T-helper 2 cell (primary cell): ENCODE data around the gene ABCF1.

ENCODE experiments used
- DNase-seq, 5 experiments: peaks; one replicate each; pipeline versions ENCODE4 v3.0.0 to v3.0.0-alpha.2; 2012 to 2022

The ABCF1 gene

DNA sequence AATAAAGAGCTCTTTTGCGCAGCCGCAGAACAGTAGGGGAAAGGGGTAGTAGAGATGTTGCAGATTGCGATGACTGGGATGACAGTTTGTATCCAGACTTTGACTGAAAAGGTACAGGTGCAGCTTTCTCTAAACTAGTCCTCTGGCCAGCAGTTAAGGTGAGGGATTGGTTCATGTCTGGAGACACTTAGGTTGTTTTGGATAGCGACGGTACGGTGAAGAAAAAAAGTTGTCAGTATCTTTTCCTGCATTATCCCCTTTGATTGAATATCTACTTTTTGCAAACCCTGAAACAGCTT lies 13.6 kb upstream of the ABCF1 start:
- peak in 3 of 5 experiments; percentile 32 to 76 (median 53) for DNase-seq

DNA sequence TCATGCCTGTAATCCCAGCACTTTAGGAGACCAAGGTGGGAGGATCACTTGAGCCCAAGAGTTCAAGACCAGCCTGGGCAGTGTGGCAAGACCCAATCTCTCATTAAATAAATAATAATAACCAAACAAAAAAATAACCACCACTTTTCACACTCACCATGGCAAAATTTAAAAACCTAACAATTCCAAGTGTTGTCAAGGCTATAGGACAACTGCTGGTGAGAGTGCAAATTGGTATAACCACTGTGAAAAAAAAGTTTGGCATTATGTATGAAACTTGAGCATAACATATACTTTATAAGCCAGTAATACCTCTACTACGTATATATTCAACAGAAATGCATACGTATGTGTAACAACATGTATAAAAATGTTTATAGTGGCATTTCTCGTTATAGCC lies 10.3 kb upstream of the ABCF1 start:
- DNase-seq: no peak

DNA sequence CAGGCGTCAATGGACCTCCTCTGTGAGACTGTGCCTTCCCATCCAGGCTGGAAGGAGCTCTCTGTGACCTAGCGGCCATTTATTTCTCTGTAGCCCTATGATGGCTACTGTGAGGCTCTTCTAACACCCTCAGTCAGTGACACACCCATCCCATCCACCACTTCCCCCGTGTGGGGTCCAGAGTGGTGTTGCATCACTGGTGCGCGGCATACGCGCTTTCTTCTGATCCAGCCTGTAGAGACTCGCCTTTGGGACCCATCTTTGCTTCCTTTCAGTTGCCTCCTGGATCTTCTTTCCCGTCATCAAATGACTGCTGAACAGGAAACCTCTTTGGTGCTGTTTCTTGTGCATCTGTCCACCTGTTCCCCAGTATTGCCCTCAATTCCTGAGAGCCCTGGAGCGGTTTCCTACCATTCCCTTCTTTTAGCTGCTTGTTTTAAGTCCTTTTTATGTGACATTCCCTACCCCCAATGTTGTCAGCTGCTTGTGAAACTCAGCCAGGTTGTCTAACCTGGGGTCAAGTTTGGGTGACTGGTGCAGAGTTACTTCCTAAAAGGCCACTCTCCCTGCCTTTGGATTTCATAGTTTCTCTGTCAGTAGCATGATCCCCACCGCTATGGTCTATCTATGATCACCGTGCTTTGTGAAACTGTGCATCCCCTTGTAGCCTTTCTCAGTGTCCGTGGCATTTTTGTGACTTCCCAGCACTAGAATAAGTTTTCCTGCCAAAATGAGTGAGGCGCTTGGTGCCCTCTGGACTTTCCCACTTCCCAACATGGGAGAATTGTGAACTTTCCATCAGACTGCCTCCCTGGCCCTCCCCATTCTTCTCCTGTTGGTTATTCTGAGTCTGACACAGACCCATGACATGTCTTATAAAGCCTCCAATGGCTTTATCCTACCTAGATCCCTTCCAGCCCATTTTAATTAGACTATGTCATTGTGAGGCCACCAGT lies 8.5 kb upstream of the ABCF1 start:
- DNase-seq: no peak

DNA sequence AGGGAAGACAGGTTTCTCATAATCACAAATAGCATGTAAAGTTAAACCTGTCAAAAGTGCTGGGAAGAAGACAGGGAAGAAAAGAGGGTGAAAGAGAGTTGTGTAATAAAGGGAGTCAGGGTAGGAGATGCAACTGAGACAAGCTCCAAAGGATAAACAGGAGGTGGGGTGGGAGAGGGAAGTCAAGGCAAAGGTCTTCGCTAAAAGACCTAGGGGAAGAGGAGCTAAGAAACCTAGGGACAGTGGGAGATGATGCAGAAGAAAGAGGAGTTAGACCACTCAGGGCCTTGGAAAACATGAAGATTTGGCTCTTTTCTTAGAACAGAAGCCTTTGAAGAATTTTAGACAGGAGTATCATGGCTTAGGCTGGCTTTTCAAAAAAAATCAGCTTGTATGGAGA lies 7.1 kb upstream of the ABCF1 start:
- no peak for DNase-seq

DNA sequence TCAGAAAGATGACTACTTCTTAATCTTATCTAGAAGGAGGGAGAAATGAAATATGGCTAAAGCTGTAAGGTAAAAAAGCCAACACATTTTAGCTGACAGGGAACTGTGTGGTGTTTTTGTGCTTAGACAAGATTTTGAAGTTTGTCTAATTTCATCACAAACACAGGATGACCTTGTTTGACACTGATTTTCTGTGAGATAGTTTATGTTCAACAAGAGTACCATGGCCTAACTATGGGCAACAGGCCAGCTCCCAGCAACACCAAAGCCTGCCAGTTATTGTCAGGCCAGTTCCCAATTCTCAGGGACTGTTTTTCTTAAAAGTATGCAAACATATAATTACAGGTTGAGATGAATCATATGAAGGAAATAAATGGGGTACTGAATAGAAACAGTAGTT lies 5.5 kb upstream of the ABCF1 start:
- DNase-seq: no peak

DNA sequence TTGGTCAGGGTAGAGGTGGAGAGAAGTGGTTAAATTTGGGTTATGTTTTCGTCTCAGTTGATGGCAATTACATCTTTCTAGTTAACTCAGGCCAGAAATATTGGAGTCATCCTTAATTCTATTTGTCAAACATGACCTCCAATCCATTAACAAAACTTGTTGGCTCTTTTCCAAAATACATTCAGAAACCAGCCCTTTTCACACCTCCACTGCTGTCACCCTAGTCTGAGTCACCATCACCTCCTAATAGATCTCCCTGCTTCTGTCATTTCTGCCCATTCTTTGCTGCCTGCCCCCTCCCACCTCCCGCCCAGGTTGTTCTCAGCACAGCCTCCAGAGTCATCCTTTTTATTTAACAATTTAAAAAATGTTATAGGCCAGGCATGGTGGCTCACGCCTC lies 3.0 kb upstream of the ABCF1 start:
- peak in 2 of 5 experiments; percentile 20 to 33 for DNase-seq

DNA sequence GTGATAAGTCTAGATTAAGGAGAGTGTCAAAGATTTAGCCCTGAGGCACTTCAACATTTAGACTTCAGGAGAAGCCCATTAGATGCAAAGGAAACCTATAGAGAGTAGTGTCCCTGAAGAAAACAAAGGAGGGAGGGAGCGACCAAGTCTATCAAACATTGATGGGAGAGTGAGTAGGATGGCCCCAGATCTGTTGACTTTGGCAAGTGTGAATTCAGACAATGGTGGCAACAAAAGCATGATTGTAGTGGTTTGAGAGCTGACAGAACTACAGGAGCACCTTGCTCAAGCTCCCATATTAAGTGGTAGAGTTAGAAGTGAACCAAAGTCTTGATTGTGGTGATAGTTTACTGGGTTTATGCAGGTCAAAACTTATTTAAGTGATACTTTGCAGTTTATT lies 979 bp upstream of the ABCF1 start:
- DNase-seq: no peak

DNA sequence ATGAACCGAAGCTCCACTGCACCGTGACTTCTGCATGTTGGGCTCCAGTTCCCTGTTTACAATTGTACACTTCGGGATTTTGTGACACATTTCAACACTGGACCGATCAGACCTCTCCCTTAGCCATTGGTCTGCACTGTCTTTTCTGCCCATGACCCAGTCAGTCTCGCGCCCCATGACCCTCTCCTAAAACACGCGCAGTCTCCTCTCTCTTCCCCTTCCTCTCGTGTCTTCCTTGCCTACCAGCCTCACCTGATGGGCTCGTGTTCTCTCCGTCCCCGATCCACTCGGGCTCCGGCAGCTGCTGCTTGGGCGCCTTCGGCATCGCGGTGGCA lies 535 bp upstream of the ABCF1 start:
- DNase-seq: peak in 1 of 5 experiments; percentile 6

DNA sequence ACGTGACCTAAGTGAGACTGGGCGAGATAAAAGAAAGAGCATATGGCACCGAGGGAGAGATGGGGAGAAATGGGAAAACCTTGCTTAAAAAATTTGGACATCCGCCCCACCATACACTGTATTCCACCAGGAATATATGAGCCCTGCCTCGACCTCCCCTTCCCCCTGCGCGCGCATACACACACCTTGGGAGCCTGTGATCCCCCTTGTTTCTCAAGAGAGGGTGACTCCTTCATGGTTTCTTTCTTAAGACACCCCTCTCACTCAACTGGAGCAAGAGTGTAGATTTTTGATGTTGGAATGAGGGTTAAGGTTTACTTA lies 480 bp downstream of the ABCF1 start:
- peak in 1 of 5 experiments; percentile 12 for DNase-seq

DNA sequence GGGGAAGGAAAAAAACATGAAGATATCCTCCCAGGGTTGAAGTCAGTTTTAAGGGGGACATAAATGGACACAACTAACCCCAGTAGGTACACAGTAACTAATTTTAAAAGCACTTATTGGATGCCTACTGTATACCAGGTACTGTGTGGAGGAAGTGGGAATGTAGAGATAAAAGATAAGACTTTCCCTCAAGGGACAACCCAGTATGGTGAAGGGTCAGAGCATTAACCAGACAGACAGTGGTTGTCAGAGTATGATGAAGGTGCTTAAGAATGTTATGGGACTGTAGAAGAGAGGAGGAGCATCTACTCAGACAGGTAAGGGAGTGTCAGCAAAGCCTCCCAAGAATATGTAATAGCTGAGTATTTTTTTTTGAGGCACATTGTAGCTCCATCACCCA lies 906 bp downstream of the ABCF1 start:
- DNase-seq: no peak

DNA sequence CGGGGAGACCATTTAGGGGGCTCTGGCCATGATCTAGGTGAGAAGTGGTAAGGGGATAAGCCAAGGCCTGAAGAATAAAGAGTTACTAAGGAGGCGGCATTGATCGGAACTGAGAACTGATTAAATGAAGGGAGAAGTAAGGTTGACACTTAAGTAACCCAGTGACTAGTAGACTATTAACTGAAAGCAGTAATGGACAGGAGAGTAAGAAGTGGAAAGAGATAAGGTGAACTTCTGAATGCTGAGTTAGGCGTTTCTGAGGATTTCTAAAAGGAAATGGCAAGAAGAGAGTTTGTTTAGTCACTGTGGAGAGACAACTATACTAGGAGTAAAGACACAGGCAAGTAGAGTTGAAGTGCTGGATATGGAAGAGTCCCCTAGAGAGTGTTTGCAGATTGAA lies 1.9 kb downstream of the ABCF1 start:
- no peak for DNase-seq

DNA sequence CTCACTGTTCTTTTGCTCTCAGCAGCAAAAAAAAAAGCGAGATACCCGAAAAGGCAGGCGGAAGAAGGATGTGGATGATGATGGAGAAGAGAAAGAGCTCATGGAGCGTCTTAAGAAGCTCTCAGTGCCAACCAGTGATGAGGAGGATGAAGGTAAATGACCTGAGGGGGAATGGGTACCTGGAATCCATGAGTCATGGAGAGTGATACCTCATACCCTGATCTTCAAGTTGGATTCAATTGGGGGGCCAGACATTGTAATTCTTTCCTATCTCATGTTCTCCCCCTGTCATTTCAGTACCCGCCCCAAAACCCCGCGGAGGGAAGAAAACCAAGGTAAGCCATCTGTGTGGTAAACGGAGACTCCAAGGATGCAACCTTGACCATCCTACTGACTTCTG lies 6.8 kb downstream of the ABCF1 start:
- no peak for DNase-seq

DNA sequence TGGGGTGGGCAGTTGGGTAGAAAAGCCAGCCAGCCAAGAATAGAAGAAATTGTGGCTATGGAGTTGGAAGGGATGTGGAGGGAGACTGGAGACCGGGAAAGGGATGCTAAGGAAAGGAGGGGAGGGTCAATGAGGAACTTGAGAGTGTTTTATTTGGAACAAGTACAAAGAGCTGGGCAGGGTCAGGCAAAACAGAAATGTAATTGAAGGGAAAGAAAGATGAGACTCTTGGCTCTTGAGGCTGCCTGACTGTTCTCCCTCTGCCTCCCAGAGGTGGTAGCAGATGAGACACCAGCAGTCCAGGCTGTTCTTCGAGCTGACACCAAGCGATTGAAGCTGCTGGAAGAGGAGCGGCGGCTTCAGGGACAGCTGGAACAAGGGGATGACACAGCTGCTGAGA lies 12.7 kb downstream of the ABCF1 start:
- no peak for DNase-seq

DNA sequence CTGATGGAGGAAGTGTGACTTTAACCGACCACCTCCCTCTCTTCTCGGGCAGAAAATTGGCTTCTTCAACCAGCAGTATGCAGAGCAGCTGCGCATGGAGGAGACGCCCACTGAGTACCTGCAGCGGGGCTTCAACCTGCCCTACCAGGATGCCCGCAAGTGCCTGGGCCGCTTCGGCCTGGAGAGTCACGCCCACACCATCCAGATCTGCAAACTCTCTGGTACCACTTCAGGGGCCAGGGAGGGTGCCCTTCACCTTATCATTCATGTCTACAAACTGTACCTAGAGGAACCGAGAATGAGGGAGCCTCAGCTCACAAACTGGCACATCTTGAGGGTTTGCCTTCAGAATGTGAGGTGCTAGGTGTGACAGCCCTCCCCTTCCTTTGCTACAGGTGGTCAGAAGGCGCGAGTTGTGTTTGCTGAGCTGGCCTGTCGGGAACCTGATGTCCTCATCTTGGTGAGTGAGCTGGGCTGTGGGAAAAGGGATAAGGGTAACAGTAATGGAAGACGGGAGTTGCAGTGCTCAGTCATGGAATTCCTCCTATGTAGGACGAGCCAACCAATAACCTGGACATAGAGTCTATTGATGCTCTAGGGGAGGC lies 18.6 kb downstream of the ABCF1 start:
- no peak for DNase-seq

DNA sequence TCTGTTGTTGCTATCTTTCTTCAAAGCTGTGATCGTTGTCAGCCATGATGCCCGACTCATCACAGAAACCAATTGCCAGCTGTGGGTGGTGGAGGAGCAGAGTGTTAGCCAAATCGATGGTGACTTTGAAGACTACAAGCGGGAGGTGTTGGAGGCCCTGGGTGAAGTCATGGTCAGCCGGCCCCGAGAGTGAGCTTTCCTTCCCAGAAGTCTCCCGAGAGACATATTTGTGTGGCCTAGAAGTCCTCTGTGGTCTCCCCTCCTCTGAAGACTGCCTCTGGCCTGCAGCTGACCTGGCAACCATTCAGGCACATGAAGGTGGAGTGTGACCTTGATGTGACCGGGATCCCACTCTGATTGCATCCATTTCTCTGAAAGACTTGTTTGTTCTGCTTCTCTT lies 19.3 kb downstream of the ABCF1 start:
- no peak for DNase-seq

DNA sequence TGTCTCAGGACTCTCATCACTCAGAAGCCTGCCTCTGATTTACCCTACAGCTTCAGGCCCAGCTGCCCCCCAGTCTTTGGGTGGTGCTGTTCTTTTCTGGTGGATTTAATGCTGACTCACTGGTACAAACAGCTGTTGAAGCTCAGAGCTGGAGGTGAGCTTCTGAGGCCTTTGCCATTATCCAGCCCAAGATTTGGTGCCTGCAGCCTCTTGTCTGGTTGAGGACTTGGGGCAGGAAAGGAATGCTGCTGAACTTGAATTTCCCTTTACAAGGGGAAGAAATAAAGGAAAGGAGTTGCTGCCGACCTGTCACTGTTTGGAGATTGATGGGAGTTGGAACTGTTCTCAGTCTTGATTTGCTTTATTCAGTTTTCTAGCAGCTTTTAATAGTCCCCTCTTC lies 19.8 kb downstream of the ABCF1 start:
- no peak for DNase-seq

DNA sequence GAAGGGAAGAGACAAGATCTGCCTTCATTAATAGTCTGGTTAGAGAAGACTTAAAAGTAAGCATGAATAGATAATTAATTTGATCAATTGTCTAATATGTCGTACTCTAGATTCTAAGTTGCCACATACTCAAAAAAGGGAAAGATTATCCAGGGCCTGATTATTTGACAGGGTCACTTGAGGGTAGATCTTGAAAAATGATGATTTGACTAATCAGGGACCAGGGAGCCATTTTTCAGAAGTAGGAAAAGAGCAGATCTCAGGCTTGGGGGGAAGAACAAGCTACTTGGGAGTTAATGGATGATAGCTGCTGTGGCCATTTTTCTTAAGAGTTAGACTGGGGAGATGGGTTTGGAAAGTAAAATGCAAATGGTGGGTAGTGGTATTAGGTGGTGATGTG lies 21.0 kb downstream of the ABCF1 start:
- DNase-seq: no peak

DNA sequence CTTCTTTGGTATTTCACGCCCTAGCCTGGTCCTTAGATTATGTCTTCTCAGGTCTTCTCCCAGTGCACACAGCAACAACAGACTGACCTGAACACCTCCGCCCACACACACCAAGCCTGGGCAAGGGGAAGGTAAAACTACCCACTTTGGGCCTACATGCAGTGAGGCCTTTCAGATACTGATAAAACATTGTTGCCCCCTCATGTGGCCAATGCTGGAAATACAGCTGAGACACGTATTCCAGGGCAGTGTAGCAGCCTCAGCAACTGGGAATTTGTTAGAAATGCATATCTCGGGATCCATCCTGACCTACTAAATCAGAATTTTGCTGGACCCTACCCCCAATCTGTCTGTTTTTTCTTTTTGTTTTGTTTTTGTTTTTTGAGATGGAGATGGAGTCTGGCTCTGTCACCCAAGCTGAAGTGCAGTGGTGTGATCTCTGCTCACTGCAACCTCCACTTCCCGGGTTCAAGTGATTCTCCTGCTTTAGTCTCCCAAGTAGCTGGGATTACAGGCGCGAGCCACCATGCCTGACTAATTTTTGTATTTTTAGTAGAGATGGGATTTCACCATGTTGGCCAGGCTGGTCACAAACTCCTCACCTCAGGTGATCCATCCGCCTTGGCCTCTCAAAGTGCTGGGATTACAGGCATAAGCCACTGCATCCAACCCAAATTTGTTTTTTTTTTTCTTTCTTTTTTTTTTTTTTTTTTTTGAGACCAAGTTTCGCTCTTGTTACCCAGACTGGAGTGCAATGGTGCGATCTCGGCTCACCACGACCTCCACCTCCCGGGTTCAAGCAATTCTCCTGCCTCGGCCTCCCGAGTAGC lies 26.3 kb downstream of the ABCF1 start:
- DNase-seq: peak; percentile 33 to 74 (median 64)

DNA sequence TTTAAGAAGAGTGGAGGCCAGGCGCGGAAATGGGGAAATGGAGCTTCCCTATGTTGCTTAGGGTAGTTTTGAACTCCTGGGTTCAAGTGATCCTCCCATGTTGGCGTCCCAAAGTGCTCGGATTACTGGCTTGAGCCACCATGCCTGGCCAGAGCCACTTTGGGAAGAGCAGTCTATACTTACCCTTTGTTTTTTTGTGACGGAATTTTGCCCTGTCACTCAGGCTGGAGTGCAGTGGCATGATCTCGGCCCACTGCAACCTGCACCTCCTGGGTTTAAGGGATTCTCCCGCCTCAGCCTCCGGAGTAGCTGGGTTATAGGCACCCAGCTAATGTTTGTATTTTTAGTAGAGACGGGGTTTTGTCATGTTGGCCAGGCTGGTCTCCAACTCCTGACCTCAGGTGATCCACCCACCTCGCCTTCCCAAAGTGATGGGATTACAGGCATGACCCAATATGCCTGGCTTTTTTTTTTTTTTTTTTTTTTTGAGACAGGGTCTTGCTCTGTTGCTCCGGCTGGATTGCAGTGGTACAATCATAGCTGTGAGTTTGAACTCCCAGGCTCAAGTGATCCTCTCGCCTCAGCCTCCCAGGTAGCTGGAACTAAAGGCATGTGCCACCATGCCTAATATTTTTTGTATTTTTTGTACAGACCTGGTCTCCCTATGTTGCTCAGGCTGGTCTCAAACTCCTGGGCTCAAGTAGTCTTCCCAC lies 27.8 kb downstream of the ABCF1 start:
- no peak for DNase-seq

DNA sequence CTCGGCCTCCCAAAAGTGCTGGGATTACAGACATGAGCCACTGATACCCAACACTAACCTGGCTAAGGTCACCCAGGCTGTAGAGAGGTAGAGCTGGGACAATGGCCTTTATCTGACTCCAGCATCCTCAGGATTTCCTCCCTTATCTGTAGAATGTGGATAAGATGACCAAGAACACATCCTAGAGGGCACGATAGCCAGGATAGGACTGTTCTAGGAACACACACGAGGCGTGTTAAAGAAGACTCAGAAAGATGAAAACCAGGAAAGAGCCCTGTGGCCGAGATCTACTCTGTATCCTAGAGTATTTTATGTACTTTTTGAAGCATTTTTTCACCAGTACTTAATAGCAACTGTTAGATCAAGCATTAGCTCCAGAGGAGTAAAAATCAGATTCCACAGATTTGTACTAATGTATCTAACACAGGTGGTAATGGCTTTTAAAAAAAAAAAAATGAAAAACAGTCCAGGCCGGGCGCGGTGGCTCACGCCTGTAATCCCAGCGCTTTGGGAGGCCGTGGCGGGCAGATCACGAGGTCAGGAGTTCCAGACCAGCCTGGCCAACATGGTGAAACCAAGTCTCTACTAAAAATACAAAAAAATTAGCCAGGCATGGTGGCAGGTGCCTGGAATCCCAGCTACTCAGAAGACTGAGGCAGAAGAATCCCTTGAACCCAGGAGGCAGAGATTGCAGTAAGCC lies 28.5 kb downstream of the ABCF1 start:
- DNase-seq: no peak

DNA sequence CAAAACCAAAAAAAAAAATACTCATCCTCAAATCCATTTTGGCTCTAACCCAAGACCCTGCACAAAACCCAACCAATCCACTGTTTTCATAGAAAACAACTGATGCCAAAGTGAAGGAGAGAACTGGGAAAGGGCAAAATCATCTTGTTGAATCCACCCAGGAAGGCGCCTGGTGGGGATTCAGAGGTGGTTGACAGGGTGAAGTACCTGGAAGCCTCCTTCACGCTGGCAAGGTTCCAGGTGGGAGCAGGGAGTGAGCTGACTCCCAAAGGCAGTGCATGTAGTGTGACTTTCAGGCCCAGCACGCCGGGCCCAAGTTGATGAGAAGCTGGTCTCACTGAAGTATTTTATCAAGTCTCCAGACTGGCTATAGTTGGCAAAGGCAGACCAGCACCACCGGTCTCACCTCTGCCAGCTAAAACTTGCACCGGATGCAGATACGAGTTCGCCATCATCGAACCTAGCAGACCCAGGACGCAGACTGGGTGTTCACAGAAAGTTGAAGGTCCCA lies 29.3 kb downstream of the ABCF1 start:
- DNase-seq: no peak

DNA sequence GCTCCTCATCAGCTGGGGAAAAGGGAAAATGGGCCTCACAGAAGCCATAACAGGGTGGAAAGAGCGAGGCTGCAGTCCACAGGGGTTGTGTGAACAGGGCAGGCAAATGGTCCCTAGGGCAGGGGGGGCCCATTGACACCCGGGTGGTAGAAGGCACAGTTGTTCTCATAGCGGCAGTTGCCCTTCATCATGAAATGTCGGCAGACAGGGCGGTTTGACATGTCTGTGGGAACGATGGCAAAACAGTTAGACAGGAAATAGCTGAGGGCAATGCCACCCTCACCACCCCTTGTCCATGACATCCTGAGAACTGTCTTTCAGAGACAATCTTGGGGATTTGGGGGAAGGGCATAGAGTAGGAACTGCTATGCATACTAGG lies 30.2 kb downstream of the ABCF1 start:
- peak in 2 of 5 experiments; percentile 22 to 43 for DNase-seq
